LNCAP (cell line): ENCODE results near the gene CCDC197.

Experiments
- CTCF ChIP-seq: fragments of 450-650 bp; IDR thresholded peaks from 2 replicates; pipeline ENCODE4 v1.5.1; 2017; ENCODE audit warnings: mild to moderate bottlenecking

Gene CCDC197

GRCh38 chr14:93982230-93983007 is 14.7 kb upstream of the CCDC197 start:
- TF ChIP-seq CTCF: no peak

GRCh38 chr14:93984070-93984469 is 13.0 kb upstream of the CCDC197 start:
- TF ChIP-seq CTCF: no peak

GRCh38 chr14:93984987-93985410 is 12.1 kb upstream of the CCDC197 start:
- TF ChIP-seq CTCF: peak; percentile 25; the same call in 1 of the 2 replicates

- TF ChIP-seq CTCF: no peak
Observed at GRCh38 chr14:93986955-93987354, 10.1 kb upstream of the CCDC197 start.

- no peak for TF ChIP-seq CTCF
Observed at GRCh38 chr14:93987376-93987775, 9.7 kb upstream of the CCDC197 start.

GRCh38 chr14:93987815-93988476 is 9.2 kb upstream of the CCDC197 start:
- no peak for TF ChIP-seq CTCF

- TF ChIP-seq CTCF: no peak
Observed at GRCh38 chr14:93989939-93990338, 7.2 kb upstream of the CCDC197 start.
